HCT116 (cell line): ENCODE measurements around the gene FRMPD3. TPM values are rescaled to one million over a fixed set of nuclear protein-coding genes. Genes with fewer than 3 reads are reported as not detected.

Source experiments
- ATAC-seq: fragments of 200-7000 bp; cut with Tn5 transposase; 2 replicates; pipeline ENCODE4 v1.9.1; 2020; ENCODE audit warnings: mild to moderate bottlenecking, moderate library complexity
- BruUV-seq: library from RNA; stranded (reverse); fragments of 400-500 nt; replicated peaks from 2 replicates; lab custom pipeline; 2021; lab: Mats Ljungman, UMichigan
- CTCF ChIA-PET: fragments of 300-600 bp; sonication (Branson Sonifier 250); formaldehyde crosslinking; loops from one replicate; lab custom pipeline; 2021; ENCODE audit warnings: antibody characterized with exemption; lab: Charles Lee
- POLR2A ChIA-PET: fragments of 300-600, 350-600 bp; sonication (Branson Sonifier 250); formaldehyde crosslinking; loops from one replicate; lab custom pipeline; 2021; ENCODE audit warnings: antibody characterized with exemption; lab: Charles Lee
- RAD21 ChIA-PET, 2 experiments: fragments of 300-600 bp; sonication (Branson Sonifier 250); formaldehyde crosslinking; loops; one replicate each; lab custom pipeline; 2023; ENCODE audit warnings: low total read pairs in 2 of 2; ENCODE audit not compliant: uncharacterized antibody in 2 of 2, unreplicated experiment in 2 of 2, low non-redundant PET in 1 of 2; lab: Charles Lee
- DNase-seq: peaks from one replicate; pipeline ENCODE4 v3.0.0-alpha.2; 2010; ENCODE audit warnings: low read depth, low spot score
- H2AFZ ChIP-seq: fragments of 200-600 bp; shearing (Covaris generic), sonication (generic); 2 replicates; pipeline ENCODE4 v1.6.1; 2017; ENCODE audit warnings: low read depth, mixed run types, mixed read lengths, antibody characterized with exemption, low read length; ENCODE audit not compliant: poor library complexity, severe bottlenecking
- H3K27ac ChIP-seq: 2 replicates; pipeline ENCODE4 v1.5.1; 2012; ENCODE audit warnings: low read depth, low read length
- H3K27me3 ChIP-seq: fragments of 200-600 bp; sonication (generic); 2 replicates; pipeline ENCODE4 v1.6.1; 2016; ENCODE audit warnings: mixed run types, low read length, mixed read lengths; ENCODE audit not compliant: insufficient read depth
- H3K36me3 ChIP-seq, 2 experiments: fragments of 200-500 bp in 1 of 2; fragments of 200-600 bp in 1 of 2; sonication (Bioruptor generic) in 1 of 2; sonication (generic) in 1 of 2; 2 replicates each; pipeline versions ENCODE4 v1.5.1 to v1.6.1; 2014 to 2016; ENCODE audit warnings: low read length in 2 of 2, inconsistent platforms in 1 of 2, mixed read lengths in 1 of 2, mixed run types in 1 of 2; ENCODE audit not compliant: insufficient read depth in 2 of 2, control insufficient read depth in 1 of 2
- H3K4me1 ChIP-seq, 2 experiments: fragments of 200-600 bp in 1 of 2; sonication (generic) in 1 of 2; 2 replicates each; pipeline versions ENCODE4 v1.5.1 to v1.6.1; 2012 to 2017; ENCODE audit warnings: low read length in 2 of 2, inconsistent platforms in 1 of 2, mild to moderate bottlenecking in 1 of 2, mixed read lengths in 1 of 2, mixed run types in 1 of 2, moderate library complexity in 1 of 2; ENCODE audit not compliant: insufficient read depth in 2 of 2, control insufficient read depth in 1 of 2
- H3K4me2 ChIP-seq: fragments of 200-600 bp; sonication (generic); 2 replicates; pipeline ENCODE4 v1.6.1; 2017; ENCODE audit warnings: mixed run types, low read length, mixed read lengths
- H3K4me3 ChIP-seq, 2 experiments: fragments of 200-600 bp in 1 of 2; sonication (generic) in 1 of 2; replicated peaks in 1 of 2; 2 replicates each; pipeline ENCODE4 v1.5.1; 2011 to 2016; ENCODE audit warnings: low read length in 2 of 2, control low read depth in 1 of 2, low read depth in 1 of 2, mild to moderate bottlenecking in 1 of 2, mixed read lengths in 1 of 2, mixed run types in 1 of 2
- H3K79me2 ChIP-seq: fragments of 200-600 bp; sonication (generic); 2 replicates; pipeline ENCODE4 v1.6.1; 2017; ENCODE audit warnings: mild to moderate bottlenecking, mixed run types, low read length, moderate library complexity, mixed read lengths; ENCODE audit not compliant: insufficient read depth
- H3K9ac ChIP-seq: fragments of 200-600 bp; sonication (generic); 2 replicates; pipeline ENCODE4 v1.6.1; 2016; ENCODE audit warnings: low read length, mixed read lengths
- H3K9me2 ChIP-seq: fragments of 200-600 bp; sonication (generic), shearing (Covaris generic); 2 replicates; pipeline ENCODE4 v1.6.1; 2017; ENCODE audit warnings: mixed run types, mild to moderate bottlenecking, moderate library complexity; ENCODE audit not compliant: insufficient read depth
- H3K9me3 ChIP-seq, 2 experiments: fragments of 200-500 bp in 1 of 2; fragments of 200-600 bp in 1 of 2; sonication (Bioruptor generic) in 1 of 2; sonication (generic) in 1 of 2; 2 replicates each; pipeline ENCODE4 v1.6.1; 2014 to 2017; ENCODE audit warnings: low read length in 2 of 2, mixed read lengths in 2 of 2, inconsistent platforms in 1 of 2, low read depth in 1 of 2, mild to moderate bottlenecking in 1 of 2, mixed run types in 1 of 2, moderate library complexity in 1 of 2; ENCODE audit not compliant: control insufficient read depth in 1 of 2, insufficient read depth in 1 of 2
- H4K20me1 ChIP-seq: fragments of 200-600 bp; sonication (generic), shearing (Covaris generic); 2 replicates; pipeline ENCODE4 v1.6.1; 2017; ENCODE audit warnings: mixed run types, mild to moderate bottlenecking, moderate library complexity; ENCODE audit not compliant: insufficient read depth
- EZH2 ChIP-seq: fragments of 200-600 bp; sonication (generic); IDR thresholded peaks from 2 replicates; pipeline ENCODE4 v1.6.1; 2017; ENCODE audit warnings: antibody characterized with exemption, mixed run types
- EZH2phosphoT487 ChIP-seq: fragments of 200-600 bp; IDR thresholded peaks from 2 replicates; pipeline ENCODE4 v1.6.1; 2018; ENCODE audit warnings: antibody characterized with exemption, borderline replicate concordance
- POLR2AphosphoS5 ChIP-seq: IDR thresholded peaks from 2 replicates; pipeline ENCODE4 v1.6.1; 2011; ENCODE audit warnings: mild to moderate bottlenecking, low read depth, low read length, moderate library complexity
- REST ChIP-seq: IDR thresholded peaks from 2 replicates; pipeline ENCODE4 v1.6.1; 2012; ENCODE audit warnings: low read depth
- YY1 ChIP-seq: IDR thresholded peaks from 2 replicates; pipeline ENCODE4 v1.6.1; 2011; ENCODE audit warnings: low read length, low read depth, moderate library complexity, mild to moderate bottlenecking; ENCODE audit not compliant: insufficient replicate concordance; ENCODE audit errors: extremely low read depth
- intact Hi-C: fragments of 100-400 bp; cut with micrococcal nuclease; formaldehyde crosslinking; loops from 2 replicates; pipeline ENCODE4 v1.10.0; 2022
- total RNA-seq: library from RNA; stranded (reverse); gene quantifications from one replicate; pipeline ENCODE4 v1.2.1, GENCODE V29; 2021; ENCODE audit not compliant: unreplicated experiment

Gene FRMPD3
- total RNA-seq, 1 experiment from 2014 or later = 0.42 TPM

GRCh38 chrX:107445631-107446030, 3.8 kb upstream of the FRMPD3 start:
- no peaks in the 10 kb centered on the region for H3K79me2 ChIP-seq
- no peak overlapping the region for H3K4me2 ChIP-seq
- no peaks in the 10 kb centered on the region for H3K27me3 ChIP-seq
- H3K9me2 ChIP-seq = no peaks in the 10 kb centered on the region
- no TSS peak for BruUV-seq
- intact Hi-C loops = no loop called here
- TF ChIP-seq EZH2 (no peak), EZH2phosphoT487 (no peak)
- POLR2A ChIA-PET = no interaction called here
- H4K20me1 ChIP-seq = no peaks in the 10 kb centered on the region
- no peak for ATAC-seq
- CTCF ChIA-PET = no interaction called here
- DNase-seq = no peak
- no peak overlapping the region for H2AFZ ChIP-seq
- H3K36me3 ChIP-seq = no peaks in the 10 kb centered on the region
- no peak overlapping the region for H3K4me3 ChIP-seq
- RAD21 ChIA-PET = no interaction called here
- H3K4me1 ChIP-seq = peaks cover 3 to 10% of the 10 kb centered on the region in 2 experiments; a peak in 2 of 4 replicates
- no peaks in the 10 kb centered on the region for H3K9me3 ChIP-seq
- H3K9ac ChIP-seq = no peak overlapping the region
- H3K27ac ChIP-seq = no peak overlapping the region

GRCh38 chrX:107447642-107448041, 1.8 kb upstream of the FRMPD3 start:
- TF ChIP-seq POLR2AphosphoS5 = no peak
- no peak for TF ChIP-seq YY1
- TF ChIP-seq REST = no peak
- no peaks in the 10 kb centered on the region for H3K79me2 ChIP-seq
- no peak for ATAC-seq
- H2AFZ ChIP-seq = no peak overlapping the region
- H3K9ac ChIP-seq = no peak overlapping the region
- H3K4me3 ChIP-seq = no peak overlapping the region
- no peaks in the 10 kb centered on the region for H3K36me3 ChIP-seq
- intact Hi-C loops = no loop called here
- H3K4me1 ChIP-seq = peaks cover 3 to 9% of the 10 kb centered on the region in 2 experiments; a peak in 2 of 4 replicates
- no peaks in the 10 kb centered on the region for H4K20me1 ChIP-seq
- CTCF ChIA-PET = no interaction called here
- no peaks in the 10 kb centered on the region for H3K9me3 ChIP-seq
- POLR2A ChIA-PET = no interaction called here
- no peak overlapping the region for H3K4me2 ChIP-seq
- no peak for DNase-seq
- RAD21 ChIA-PET = no interaction called here
- no TSS peak for BruUV-seq
- no peaks in the 10 kb centered on the region for H3K27me3 ChIP-seq
- no peak overlapping the region for H3K27ac ChIP-seq
- H3K9me2 ChIP-seq = no peaks in the 10 kb centered on the region
